Measurements from ENCODE around the gene RTP5.
A peak's percentile ranks its signal among the peaks of the same experiment; 100 is the strongest.
"Not testable (repeated sequence)": the region's sequence is repeated elsewhere in the genome, so short reads cannot be mapped to it uniquely, and the experiment has no call there.

Gene RTP5

DNA sequence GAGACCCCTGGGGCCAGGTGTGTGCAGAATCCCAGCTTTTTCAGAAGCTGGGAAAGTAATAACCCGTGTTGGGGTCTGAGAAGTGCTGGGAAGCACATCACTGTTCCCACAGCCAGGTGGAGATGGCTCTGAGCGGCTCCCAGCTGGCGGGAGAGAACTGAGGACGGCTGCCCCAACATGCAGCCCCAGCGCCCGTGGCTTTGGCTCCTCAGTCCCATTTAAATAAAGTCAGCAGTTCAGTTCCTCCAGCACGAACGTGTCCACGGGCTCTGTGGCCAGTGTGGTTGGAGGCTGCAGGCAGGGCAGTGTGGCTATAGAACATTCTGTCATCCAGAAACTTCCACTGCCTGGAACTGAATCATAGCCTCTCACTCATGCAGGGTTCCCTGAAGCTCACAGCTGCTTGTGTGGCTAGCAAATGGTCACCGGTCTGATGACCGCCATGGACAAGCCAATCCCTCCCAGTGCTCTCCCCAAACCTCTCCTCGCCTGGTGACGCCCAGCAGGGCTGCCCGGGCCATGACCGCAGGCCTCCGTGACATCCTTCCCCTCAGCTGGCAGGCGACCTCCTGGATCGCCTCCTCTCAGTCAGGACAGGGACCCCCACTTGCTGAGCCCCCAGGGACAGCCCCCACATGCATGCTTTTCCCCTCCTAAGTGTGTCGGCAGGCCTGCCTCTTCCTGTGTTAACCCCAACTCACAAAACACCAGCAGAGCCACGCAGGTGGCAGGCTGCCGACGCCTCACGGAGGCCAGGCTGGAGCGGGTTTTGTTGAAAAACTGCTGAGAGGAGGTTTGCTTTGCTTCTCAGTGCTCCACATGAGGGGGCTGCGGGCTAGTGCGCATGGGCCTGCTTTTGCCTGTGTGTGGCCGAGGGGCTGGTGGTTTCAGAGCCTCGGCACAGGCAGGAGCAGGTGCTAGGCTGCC is 1.3 kb downstream of the RTP5 start:
- DNase-seq (ENCODE audit: low spot score): no peak

DNA sequence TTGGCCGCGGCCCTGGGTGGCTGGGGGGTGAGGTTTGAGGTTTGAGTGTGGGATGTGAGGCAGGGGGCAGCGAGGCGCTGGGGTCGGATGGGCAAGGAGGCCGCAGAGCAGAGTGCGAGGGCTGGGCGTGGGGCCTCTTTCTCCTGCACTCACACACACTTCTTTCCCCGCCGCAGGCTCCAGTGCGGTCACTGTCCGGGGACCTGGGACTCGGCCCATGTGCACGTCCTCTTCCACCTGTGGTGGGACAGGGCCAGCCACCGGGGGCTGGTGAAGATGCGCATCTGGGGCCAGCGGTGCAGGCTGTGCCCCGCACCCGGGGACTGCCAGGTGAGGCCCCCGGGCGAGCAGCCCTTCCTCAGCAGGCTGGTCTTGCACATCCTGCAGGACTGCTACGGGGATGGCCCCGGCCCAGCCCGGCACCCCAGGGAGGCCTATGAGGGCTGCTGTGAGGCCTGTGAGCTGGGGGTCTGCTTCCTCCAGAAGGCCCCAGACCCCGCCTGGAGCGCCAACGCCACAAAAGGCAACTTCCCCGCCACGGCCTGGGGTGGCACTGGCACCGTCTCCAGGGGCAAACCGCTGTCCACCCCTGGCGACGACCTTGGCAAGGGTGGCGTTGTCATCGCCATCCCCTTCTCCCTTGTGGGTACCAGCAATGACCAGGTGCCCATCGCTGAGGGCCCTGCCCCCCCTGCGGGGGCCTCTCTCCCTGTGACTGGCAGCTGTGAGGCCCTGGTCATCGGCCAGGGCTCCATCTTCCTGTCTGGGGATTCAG is 2.2 kb downstream of the RTP5 start:
- no peak for DNase-seq (ENCODE audit: low spot score)

DNA sequence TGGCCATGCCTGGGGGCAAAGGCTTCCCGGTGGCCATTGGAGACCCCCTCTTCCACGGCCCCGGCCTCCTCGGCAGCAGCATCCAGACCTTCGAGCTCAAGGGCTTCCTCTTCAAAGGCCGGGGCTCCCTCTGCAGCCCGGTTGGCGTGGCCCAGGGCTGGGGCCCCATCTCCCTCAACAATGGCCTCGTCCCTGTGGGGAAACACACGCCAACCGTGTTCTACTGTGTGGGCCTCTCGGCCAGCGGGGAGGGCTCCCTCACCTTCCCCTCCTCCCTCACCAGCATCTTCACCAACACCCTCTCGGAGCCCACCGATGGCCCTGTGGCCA is 2.7 kb downstream of the RTP5 start:
- no peak for DNase-seq (ENCODE audit: low spot score)

DNA sequence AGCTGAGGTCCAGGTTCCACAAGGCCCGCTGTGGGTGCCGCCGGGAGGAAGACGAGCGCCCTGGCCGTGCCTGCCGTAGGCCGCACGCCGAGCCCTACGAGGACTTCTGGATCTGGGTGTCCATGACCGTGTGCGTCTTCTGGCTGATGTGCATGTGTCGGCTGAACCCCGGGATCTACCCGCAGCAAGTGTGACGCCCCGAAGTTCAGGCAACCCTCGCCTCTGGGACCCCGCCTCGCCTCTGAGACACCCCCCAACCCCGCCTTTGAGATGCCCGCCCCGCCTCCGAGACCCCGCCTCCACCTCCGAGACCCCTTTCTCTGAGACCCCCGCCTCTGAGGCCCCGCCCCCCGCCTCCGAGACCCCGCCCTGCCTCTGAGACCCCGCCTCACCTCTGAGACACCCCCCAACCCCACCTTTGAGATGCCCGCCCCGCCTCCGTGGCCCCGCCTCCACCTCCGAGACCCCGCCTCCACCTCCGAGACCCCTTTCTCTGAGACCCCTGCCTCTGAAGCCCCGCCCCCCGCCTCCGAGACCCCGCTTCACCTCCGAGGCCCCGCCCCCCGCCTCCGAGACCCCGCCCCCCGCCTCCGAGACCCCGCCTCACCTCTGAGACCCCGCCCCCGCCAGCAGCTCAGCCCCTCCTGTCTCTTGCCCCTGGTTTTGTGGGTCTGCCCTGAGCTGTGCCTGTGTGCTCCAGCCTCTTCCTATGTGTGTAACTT is 3.7 kb downstream of the RTP5 start:
- no peak for DNase-seq (ENCODE audit: low spot score)

DNA sequence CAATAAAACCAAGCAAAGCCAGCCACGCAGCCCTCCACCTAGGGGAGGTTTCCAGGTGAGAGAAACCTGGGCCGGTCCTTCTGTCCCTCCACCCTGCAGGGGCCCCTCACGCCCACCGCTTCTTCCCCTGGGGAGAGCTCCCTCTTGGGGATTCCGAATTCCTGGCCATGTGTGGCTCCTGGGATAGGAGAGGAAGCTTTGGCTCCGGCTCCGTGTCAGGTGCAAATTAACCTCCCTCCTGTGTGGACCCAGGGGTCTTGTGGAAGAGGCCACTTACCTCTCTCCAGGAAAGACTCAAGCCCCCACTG is 4.2 kb downstream of the RTP5 start:
- DNase-seq (ENCODE audit: low spot score): no peak

DNA sequence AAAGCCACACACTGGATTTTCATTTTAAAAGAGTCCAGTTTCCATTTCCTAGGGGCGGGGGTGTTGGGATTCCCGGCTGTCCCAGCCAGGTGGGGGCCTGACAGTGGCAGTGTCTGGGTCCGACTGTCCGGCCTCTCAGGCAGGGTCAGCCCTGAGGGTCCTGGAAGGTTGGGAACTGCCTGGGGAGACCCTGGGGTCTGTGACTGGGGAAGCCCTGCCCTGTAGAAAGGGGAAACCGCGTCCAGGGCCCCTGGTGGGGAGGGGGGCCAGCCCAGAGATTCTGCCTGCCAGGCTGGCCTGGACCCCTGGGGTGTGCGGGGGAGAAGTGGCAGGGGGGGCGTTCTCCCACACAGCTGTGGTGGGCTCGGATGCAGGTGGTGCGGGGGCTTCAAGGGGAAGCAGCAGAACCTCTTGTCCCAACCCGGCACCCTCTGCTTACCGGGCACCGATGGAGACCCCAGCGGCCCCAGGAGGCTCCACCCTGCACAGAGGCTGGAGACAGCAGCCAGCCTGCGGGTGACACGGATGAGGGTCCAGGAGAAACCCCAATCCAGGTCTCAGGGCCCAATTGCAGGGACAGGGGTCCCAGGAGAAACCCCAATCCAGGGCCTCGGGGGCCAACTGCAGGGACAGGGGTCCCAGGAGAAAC is 4.9 kb downstream of the RTP5 start:
- no peak for DNase-seq (ENCODE audit: low spot score)

DNA sequence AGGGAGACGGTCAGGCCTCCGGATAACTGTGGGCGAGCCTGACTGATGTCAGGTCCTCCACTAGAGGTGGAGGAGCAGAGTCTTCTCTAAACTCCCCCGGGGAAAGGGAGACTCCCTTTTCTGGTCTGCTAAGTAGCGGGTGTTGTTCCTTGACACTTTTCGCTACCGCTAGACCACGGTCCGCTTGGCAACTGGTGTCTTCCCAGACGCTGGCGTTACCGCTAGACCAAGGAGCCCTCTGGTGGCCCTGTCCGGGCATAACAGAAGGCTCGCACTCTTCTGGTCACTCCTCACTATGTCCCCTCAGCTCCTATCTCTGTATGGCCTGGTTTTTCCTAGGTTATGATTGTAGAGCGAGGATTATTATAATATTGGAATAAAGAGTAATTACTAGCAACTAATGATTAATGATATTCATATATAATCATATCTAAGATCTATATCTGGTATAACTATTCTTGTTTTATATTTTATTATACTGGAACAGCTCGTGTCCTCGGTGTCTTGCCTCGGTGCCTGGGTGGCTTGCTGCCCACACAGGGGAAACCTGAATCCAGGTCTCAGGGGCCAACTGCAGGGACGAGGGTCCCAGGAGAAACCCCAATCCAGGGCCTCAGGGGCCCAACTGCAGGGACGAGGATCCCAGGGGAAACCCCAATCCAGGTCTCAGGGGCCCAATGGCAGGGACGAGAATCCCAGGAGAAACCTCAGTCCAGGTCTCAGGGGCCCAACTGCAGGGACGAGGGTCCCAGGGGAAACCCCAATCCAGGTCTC is 6.4 kb downstream of the RTP5 start:
- not testable (repeated sequence) for DNase-seq (ENCODE audit: low spot score)

DNA sequence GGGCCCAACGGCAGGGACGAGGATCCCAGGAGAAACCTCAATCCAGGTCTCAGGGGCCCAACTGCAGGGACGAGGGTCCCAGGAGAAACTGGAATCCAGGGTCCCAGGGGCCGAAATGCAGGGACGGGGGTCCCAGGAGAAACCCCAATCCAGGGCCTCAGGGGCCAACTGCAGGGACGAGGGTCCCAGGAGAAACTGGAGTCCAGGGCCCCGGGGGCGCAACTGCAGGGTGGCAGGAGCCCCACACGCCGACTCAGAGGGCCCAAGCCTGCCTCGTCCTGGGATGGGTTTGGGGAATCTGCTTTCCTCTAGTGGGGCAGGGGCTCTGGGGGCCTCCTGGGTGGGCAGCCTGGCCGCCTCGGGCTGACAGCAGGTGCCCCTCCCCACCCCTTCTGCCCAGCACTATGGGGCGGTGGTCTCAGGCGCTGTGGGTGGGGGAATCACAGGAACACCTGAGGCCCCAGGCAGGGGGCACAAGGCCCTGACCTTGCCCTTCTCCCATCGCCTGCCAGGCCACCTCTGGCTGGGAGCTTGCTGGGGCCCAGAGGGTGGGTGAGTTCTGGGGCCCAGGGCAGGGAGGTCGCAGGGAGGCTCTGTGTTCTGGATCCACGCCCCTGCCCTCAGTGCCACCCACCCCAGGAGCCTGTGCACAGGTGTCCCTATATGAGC is 7.1 kb downstream of the RTP5 start:
- no peak for DNase-seq (ENCODE audit: low spot score)

DNA sequence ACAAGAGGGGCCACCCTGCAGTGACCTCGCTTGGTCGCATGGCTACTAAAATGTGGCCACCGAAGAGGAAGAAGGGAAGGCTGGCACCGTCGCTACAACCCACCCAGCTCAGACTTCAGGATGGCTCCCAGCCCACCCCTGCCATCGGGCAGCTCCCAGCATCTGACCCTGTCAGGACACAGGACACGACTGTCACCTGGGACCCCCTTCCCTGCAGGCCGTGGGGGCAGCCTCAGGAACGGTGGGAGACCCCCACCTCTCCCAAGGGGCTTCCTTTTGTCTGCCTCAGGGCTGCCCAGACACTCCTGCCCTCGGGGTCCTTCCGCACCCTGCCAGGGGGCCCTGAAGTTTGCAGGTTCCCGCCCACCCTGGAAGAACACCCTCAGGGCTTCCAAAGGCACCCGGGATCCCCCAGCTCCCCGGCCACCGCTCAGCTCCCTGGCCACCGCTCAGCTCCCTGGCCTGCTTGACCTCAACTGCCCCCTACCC is 7.7 kb downstream of the RTP5 start:
- no peak for DNase-seq (ENCODE audit: low spot score)

DNA sequence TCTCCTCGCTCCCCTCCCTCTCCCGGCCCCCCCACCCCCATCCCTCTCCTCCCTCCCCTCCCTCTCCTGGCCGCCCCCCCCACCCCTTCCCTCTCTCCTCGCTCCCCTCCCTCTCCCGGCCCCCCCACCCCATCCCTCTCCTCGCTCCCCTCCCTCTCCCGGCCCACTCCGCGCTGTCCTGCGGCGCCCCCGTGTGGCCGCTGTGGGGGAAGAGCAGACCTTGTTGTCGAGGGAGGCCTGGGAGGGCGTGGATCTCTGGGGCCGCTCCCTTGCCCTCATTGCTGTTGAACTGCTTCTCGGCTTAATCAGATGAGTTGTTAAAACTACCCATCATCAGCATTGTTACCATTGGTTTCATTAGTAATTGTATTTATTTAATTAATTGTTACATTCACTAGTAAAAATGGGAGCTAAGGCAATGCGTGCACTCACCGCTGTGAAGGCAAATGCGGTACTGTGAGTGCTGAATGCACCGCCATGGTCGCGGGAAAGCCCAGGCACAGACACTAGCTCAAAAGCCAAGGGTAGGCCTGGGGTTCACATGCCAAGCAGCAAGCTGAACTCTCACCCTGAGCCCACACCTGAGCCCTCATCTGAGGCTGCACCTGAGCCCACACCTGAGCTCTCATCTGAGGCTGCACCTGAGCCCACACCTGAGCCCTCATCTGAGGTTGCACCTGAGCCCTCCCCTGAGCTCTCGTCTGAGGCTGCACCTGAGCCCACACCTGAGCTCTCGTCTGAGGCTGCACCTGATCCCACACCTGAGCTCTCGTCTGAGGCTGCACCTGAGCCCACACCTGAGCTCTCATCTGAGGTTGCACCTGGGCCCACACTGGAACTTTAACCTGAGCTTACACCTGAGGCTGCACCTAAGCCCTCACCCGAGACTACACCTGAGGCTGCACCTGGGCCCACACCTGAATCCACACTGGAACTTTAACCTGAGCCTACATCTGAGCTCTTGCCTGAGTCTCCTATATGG is 8.8 kb downstream of the RTP5 start:
- DNase-seq (ENCODE audit: low spot score): peak; percentile 72

DNA sequence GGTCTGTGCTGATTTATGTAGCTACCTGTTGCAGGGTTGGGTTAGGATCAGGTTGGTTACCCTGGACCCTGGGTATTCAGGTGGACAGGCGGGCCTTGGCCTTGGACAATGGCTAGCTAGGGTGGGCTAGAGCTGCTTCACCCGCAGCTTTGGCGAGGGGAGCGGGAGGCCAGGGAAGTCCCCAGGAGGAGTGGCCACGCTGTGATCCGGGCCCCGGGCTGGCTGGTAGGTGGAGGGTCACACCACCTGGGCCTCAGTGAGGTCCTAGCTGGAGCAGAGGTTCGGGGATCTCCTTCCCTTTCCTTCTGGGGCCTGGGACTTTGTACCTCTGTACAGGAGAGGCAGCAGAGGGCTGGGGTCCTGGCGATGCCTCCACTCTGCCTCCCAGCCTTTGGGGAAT is 9.8 kb downstream of the RTP5 start:
- no peak for DNase-seq (ENCODE audit: low spot score)

DNA sequence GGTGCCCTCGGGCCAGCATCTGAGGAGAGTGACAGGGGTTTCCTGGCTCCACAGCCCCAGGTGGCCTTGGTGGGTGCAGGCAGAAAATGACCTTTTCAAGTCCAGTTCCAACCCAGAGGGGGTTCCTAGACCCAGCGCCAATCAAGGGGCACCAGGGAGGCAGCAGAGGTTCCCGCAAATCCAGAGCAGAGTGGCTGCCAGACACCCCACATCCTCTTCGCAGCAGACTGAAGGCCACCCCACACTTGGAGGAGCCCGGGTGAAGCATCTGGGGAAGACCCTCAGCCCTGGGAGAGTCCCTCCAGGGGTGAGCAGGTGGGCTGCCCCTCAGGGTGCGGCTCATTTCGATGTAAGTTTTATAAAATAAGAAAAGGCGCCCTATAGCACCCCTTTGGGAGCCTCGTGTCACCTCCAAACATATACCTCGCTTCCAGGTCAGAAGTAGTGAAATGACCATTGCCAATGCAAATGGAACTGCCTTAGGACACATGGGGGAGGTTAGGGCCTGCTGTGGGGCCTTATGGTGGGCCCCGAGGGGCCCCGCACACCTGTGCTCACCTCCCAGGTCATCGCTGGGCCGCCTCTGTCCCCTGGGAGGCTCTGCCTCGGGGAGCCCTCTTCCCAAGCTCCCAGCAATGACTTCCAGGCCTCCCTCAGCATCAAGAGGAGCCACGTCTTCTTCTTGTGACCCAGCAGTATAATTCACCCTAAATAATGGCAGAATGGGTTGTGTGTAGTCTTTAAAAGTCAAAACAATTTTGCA is 11.0 kb downstream of the RTP5 start:
- no peak for DNase-seq (ENCODE audit: low spot score)

DNA sequence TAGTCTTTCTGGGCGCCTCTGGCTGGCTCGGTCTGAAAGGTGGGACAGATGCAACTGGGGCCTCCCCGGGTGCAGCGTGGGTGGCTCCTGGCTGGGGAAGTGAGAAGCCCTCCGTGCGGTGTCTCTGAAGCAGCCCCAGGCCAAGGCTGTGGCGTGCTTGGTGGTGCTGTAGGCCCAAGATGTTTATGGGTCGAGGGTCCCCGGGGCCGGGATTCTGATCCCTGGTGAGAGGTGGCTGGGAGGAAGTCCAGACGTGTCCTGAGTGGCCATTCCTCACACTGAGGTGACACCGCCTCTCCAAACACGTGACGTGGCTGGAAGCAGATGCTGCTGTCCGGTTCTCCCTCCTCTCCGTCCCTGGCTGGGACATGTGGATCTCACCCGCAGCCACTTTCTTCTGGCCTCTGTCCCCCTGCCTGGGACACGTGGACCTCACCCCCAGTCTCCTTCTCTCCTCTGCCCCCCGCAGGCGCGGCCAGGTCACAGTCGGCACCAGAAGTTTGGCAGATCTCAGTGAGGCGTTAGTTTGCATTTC is 12.6 kb downstream of the RTP5 start:
- no peak for DNase-seq (ENCODE audit: low spot score)

DNA sequence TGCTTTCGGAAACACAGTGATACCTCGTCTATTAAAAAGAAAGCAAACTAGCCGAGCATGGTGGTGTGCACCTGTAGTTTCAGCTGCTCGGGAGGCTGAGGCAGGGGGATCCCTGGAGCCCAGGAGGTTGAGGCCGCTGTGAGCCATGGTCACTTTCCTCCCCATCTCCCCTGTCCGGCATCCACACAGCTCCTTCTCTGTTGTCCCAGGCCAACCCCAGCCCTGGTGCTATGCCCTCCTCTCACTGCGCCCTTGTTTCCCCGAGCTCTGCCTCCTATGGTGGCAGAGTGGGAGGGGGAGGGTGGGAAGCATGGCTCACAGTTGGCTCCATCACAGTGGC is 15.4 kb downstream of the RTP5 start:
- no peak for DNase-seq (ENCODE audit: low spot score)

DNA sequence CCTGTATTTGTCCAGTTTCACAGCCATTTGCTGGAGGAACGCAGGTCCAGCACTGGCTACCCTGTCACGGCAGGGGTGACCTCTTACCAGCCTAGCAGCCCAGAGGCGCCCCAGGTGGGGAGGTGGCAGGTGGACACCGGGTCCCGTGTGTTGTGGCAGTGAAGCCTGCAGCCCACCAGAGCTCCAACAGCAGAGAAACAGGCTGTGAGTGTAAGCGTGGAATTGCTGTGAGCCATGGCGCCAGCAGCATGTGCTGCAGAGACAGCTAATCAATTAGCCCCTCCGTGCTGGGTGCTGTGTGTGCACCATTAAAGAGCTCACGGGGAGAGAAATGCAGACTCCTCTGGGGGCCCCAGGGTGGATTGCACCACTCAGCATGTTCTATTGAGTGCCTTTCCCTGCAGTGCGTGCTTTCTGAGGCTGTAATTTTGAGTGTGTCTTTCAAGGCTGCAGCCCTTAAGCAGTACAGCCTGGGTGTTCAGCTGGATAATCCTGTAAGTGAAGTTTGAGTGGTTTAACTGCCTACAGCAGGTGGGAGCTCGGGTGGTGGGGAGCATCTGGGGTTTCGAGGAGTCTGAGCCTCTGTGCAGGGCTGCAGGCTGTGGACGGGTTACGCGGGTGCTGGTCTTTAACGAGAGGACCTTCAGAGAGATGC is 15.9 kb downstream of the RTP5 start:
- no peak for DNase-seq (ENCODE audit: low spot score)

DNA sequence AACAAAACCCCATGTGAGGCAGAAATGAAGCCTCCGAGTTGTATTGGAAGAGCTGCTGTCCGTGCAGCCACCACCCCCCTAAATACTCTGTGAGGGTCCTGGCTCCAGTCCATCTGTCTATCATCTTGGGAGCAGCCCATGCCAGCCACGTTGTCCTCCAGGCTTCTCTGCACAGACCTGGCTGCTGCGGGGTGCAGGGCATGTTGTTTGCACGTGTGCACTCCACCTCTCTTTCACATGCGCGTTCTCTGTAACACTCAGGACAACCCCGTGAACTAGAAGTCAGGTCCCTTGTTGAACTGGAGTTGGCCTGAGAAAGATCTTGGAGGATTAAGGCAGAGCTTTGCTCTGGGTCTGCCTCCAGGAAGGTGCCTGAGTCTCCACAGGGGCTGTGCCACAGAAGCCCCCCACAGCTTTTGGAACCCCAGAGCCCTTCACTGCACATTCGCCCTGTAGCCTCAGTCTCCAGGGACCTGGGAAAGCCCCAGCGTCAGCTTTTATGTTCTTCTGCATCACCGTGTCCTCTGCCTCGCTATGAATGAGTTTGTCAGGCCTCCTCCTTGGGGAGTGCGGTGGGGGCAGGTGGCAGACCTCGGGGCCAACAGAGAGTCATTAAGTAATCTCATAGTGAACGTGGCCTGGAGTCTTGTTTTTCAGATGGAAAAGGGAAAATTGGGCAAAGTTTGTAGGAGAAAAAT is 16.6 kb downstream of the RTP5 start:
- DNase-seq (ENCODE audit: low spot score): no peak

DNA sequence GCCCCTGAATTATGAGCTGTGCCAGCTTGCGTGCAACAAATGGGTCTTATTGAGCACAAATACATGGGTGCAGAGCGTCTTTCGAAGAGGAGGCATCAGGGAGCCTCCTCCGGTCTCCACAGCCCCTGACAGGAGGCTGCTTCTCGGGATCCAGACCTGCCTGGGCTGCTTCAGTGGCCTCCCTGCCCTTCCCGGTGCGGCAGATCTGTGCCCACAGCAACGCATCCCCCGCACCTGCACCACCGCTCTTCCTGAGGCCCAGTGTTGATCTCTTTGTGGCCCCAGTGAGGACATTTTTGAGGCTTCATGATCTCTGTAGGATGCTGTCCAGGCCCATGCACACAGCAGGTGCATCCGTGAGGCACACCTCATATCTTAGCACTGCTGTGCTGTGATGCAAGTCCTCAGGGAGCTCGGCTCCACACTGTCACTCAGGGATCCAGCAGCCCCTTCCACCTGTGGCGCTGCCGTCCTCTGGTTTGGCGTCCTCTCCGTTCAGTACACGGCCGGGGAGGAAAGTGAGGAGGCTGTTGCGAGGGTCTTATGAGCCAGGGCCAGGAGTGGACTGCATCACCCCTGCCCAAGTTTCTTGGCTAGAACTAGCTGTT is 17.4 kb downstream of the RTP5 start:
- no peak for DNase-seq (ENCODE audit: low spot score)

All from cerebellar cortex (tissue), 1 donor.